A549 (cell line): Measurements from ENCODE around the gene EPS15. TPM values are rescaled to one million over a fixed set of nuclear protein-coding genes. Genes with fewer than 3 reads are reported as not detected.

Source experiments
- ATAC-seq, 2 experiments: fragments of 200-7000 bp in 1 of 2; fragments of >200 bp in 1 of 2; cut with Nextera tagmentation in 1 of 2; cut with Tn5 transposase in 1 of 2; 3 replicates each; pipeline versions ENCODE4 v1.8.0 to v1.9.1; 2018 to 2020; ENCODE audit warnings: mild to moderate bottlenecking in 1 of 2, moderate library complexity in 1 of 2
- CTCF ChIA-PET: fragments of 300-600 bp; sonication (Branson Sonifier 250); formaldehyde crosslinking; extraction: SDS; loops from one replicate; lab custom pipeline; 2021; ENCODE audit warnings: antibody characterized with exemption, inconsistent platforms; lab: Yijun Ruan, JAX
- POLR2A ChIA-PET: fragments of 350-600 bp; formaldehyde crosslinking; extraction: SDS; loops from one replicate; lab custom pipeline; 2021; ENCODE audit warnings: antibody characterized with exemption, inconsistent platforms; lab: Yijun Ruan, JAX
- DNase-seq, 2 experiments: peaks; one replicate each; pipeline versions ENCODE4 v3.0.0 to v3.0.0-alpha.2; 2011 to 2016; ENCODE audit warnings: low read depth in 1 of 2, low spot score in 1 of 2
- FAIRE-seq: peaks from 2 replicates; lab custom pipeline; 2011; peaks lifted over from hg19 to GRCh38; lab: Jason Lieb, UNC
- H3K27ac ChIP-seq, 2 experiments: fragments of >200 bp; sonication (Bioruptor Twin); formaldehyde crosslinking; 3 replicates each; pipeline ENCODE4 v1.5.1; 2016 to 2017
- H3K4me1 ChIP-seq: fragments of >200 bp; sonication (Bioruptor Twin); formaldehyde crosslinking; 3 replicates; pipeline ENCODE4 v1.6.1; 2016
- H3K4me2 ChIP-seq: fragments of >200 bp; sonication (Bioruptor Twin); formaldehyde crosslinking; 3 replicates; pipeline ENCODE4 v1.6.1; 2016
- H3K4me3 ChIP-seq: fragments of >200 bp; sonication (Bioruptor Twin); formaldehyde crosslinking; 3 replicates; pipeline ENCODE4 v1.5.1; 2016
- H3K9me3 ChIP-seq: fragments of >200 bp; sonication (Bioruptor Twin); formaldehyde crosslinking; 3 replicates; pipeline ENCODE4 v1.6.1; 2016
- BHLHE40 ChIP-seq: IDR thresholded peaks from 2 replicates; pipeline ENCODE4 v1.6.1; 2012; ENCODE audit warnings: low read depth, low read length, inconsistent platforms
- CBX2 ChIP-seq: fragments of 200-600 bp; sonication (generic); IDR thresholded peaks from 2 replicates; pipeline ENCODE4 v1.6.1; 2016; ENCODE audit warnings: low read depth, mild to moderate bottlenecking, borderline replicate concordance
- CEBPB ChIP-seq, 2 experiments: fragments of >200 bp in 1 of 2; sonication (Bioruptor Twin) in 1 of 2; formaldehyde crosslinking in 1 of 2; IDR thresholded peaks; 2 replicates each; pipeline ENCODE4 v1.6.1; 2012 to 2016
- ELK1 ChIP-seq: fragments of 150-350 bp; IDR thresholded peaks from 2 replicates; pipeline ENCODE4 v1.6.1; 2014; ENCODE audit warnings: low read depth, mild to moderate bottlenecking, low read length
- FOSL2 ChIP-seq, 2 experiments: fragments of 450-650 bp in 1 of 2; fragments of >200 bp in 1 of 2; sonication (Bioruptor Twin) in 1 of 2; formaldehyde crosslinking; IDR thresholded peaks; 2 replicates each; pipeline versions ENCODE4 v1.5.0 to v1.6.1; 2016 to 2020; ENCODE audit warnings: mild to moderate bottlenecking in 1 of 2, moderate library complexity in 1 of 2
- GATA3 ChIP-seq: IDR thresholded peaks from 2 replicates; pipeline ENCODE4 v1.6.1; 2012; ENCODE audit warnings: borderline replicate concordance
- HDAC2 ChIP-seq: fragments of 200-600 bp; sonication (generic); IDR thresholded peaks from 2 replicates; pipeline ENCODE4 v1.6.1; 2016
- HES2 ChIP-seq: fragments of >200 bp; sonication (Bioruptor Twin); formaldehyde crosslinking; IDR thresholded peaks from 2 replicates; pipeline ENCODE4 v1.6.1; 2016
- HMGXB4 ChIP-seq: fragments of 250-450 bp; sonication (Bioruptor Pico); IDR thresholded peaks from 2 replicates; pipeline ENCODE4 v1.5.0; 2021; ENCODE audit warnings: mild to moderate bottlenecking, moderate library complexity, borderline replicate concordance
- JUN ChIP-seq, 2 experiments: fragments of >200 bp; sonication (Bioruptor Twin); formaldehyde crosslinking; IDR thresholded peaks; 2 replicates in 1 of 2; 3 replicates in 1 of 2; pipeline ENCODE4 v1.6.1; 2016 to 2017
- JUNB ChIP-seq: fragments of >200 bp; sonication (Bioruptor Twin); formaldehyde crosslinking; IDR thresholded peaks from 2 replicates; pipeline ENCODE4 v1.6.1; 2016
- MYC ChIP-seq: IDR thresholded peaks from 2 replicates; pipeline ENCODE4 v1.6.1; 2012; ENCODE audit warnings: mild to moderate bottlenecking, inconsistent platforms, low read length, improper control_type of control experiment, borderline replicate concordance
- NFE2L2 ChIP-seq: fragments of 150-350 bp; conservative IDR thresholded peaks from 2 replicates; pipeline ENCODE4 v1.6.1; 2014; ENCODE audit warnings: low read length
- NPAS2 ChIP-seq: fragments of 250-450 bp; sonication (Bioruptor Pico); IDR thresholded peaks from 2 replicates; pipeline ENCODE4 v1.8.0; 2022; ENCODE audit warnings: mild to moderate bottlenecking, moderate library complexity, borderline replicate concordance
- PHF8 ChIP-seq: fragments of 200-600 bp; sonication (generic); IDR thresholded peaks from 2 replicates; pipeline ENCODE4 v1.6.1; 2016; ENCODE audit warnings: low read depth, mild to moderate bottlenecking, antibody characterized with exemption, moderate library complexity, borderline replicate concordance
- RAD21 ChIP-seq, 2 experiments: fragments of >200 bp in 1 of 2; sonication (Bioruptor Twin) in 1 of 2; formaldehyde crosslinking in 1 of 2; IDR thresholded peaks in 1 of 2; conservative IDR thresholded peaks in 1 of 2; 2 replicates in 1 of 2; 3 replicates in 1 of 2; pipeline ENCODE4 v1.6.1; 2012 to 2018; ENCODE audit warnings: inconsistent platforms in 1 of 2
- RFX5 ChIP-seq: fragments of 450-650 bp; IDR thresholded peaks from 2 replicates; pipeline ENCODE4 v1.7.1; 2014; ENCODE audit warnings: antibody characterized with exemption, mild to moderate bottlenecking, moderate library complexity
- ZNF302 ChIP-seq: fragments of 250-450 bp; sonication (Bioruptor Pico); IDR thresholded peaks from 2 replicates; pipeline ENCODE4 v1.9.0; 2021; ENCODE audit warnings: inconsistent platforms, mild to moderate bottlenecking, moderate library complexity
- WGBS: methylation state at CpG from one replicate; pipeline ENCODE4 v1.1.6; 2017; ENCODE audit errors: missing lambda C conversion rate; 5-methylcytosine and 5-hydroxymethylcytosine counted together
- polyA plus RNA-seq, 4 experiments: library from polyadenylated mRNA; depleted of rRNA in 3 of 4; stranded (reverse); fragments of >200 nt; fragmentation: RNase III in 1 of 4; extraction: RNeasy Plus Mini Kit Qiagen cat#74134 plus additional on column Dnase treatment in 1 of 4; gene quantifications; 2 replicates in 3 of 4; 3 replicates in 1 of 4; pipeline ENCODE4 v1.2.3, GENCODE V29; 2011 to 2017

Gene EPS15
- polyA plus RNA-seq, 2 of the 4 experiments (the other 2 are of a cell fraction), result 10.9 to 35.4 TPM

- ChIA-PET POLR2A (no interaction called here), CTCF (interaction anchor here (0.9 kb wide), 1 partner anchor 23 kb away, joined by 3 read pairs; no protein-coding TSS in a partner anchor)
- ATAC-seq (no peak), DNase-seq (no peak), FAIRE-seq (no peak)
- H3K27ac ChIP-seq, result no peak overlapping the region
- no peak overlapping the region for H3K4me2 ChIP-seq
- WGBS, result 90% methylated on average over 7 of the region's 7 CpGs
- H3K4me3 ChIP-seq, result no peak overlapping the region
- H3K4me1 ChIP-seq, result no peaks in the 10 kb centered on the region
- no peaks in the 10 kb centered on the region for H3K9me3 ChIP-seq
- no peak for TF ChIP-seq FOSL2 (IDR thresholded peaks at IDR 0.05)
- no peak for TF ChIP-seq FOSL2 (CRISPR knock-in tag; IDR thresholded peaks at IDR 0.05)
- TF ChIP-seq NPAS2, result no peak
- no peak for TF ChIP-seq HES2
These were observed 95.8 kb downstream of the EPS15 start for GRCh38 chr1:51423073-51423821.

- no peaks in the 10 kb centered on the region for H3K9me3 ChIP-seq
- ChIA-PET POLR2A (no interaction called here), CTCF (interaction anchor here (0.9 kb wide), 1 partner anchor 23 kb away, joined by 3 read pairs; no protein-coding TSS in a partner anchor)
- H3K4me1 ChIP-seq, result no peaks in the 10 kb centered on the region
- no peak overlapping the region; a peak in 1 of 6 replicates for H3K27ac ChIP-seq
- no peak for DNase-seq
- ATAC-seq, result no peak
- H3K4me2 ChIP-seq, result no peak overlapping the region
- TF ChIP-seq HMGXB4 (CRISPR knock-in tag), result no peak
- TF ChIP-seq FOSL2 (IDR thresholded peaks at IDR 0.05), result no peak
- TF ChIP-seq FOSL2 (CRISPR knock-in tag; IDR thresholded peaks at IDR 0.05), result no peak
- no peak for TF ChIP-seq BHLHE40
- H3K4me3 ChIP-seq, result no peak overlapping the region
- FAIRE-seq, result no peak
- WGBS, result 93% methylated on average over 8 of the region's 8 CpGs
These were observed 96.5 kb downstream of the EPS15 start for GRCh38 chr1:51422367-51423072.

- Histone ChIP-seq H3K4me2 (no peak overlapping the region), H3K4me1 (no peaks in the 10 kb centered on the region), H3K27ac (no peak overlapping the region; a peak in 1 of 6 replicates), H3K9me3 (no peaks in the 10 kb centered on the region), H3K4me3 (no peak overlapping the region)
- ChIA-PET POLR2A (interaction anchor here (0.5 kb wide), 1 partner anchor 93 kb away, joined by 3 read pairs; no protein-coding TSS in a partner anchor), CTCF (no interaction called here)
- DNase-seq, result peak; percentile 24 to 29
- no peak for FAIRE-seq
- no peak for TF ChIP-seq ELK1
- peak in 1 of 2 experiments; percentile 36; a peak in 1 of 4 replicates for TF ChIP-seq CEBPB (IDR thresholded peaks at IDR 0.05)
- TF ChIP-seq RFX5, result peak; percentile 98
- TF ChIP-seq, all 56 proteins: peak for 2
- ATAC-seq, result peak in 1 of 2 experiments; percentile 75; a peak in 4 of 6 replicates
These were observed 97.1 kb downstream of the EPS15 start for GRCh38 chr1:51421964-51422363.

- Histone ChIP-seq H3K4me1 (no peaks in the 10 kb centered on the region), H3K4me2 (no peak overlapping the region), H3K4me3 (no peak overlapping the region), H3K27ac (no peak overlapping the region), H3K9me3 (no peaks in the 10 kb centered on the region)
- FAIRE-seq (no peak), DNase-seq (no peak), ATAC-seq (no peak)
- 76% methylated on average over 2 of the region's 2 CpGs for WGBS
- POLR2A ChIA-PET, result no interaction called here
- CTCF ChIA-PET, result no interaction called here
- no peak for TF ChIP-seq PHF8
- no peak for TF ChIP-seq HDAC2
- no peak for TF ChIP-seq HES2
- TF ChIP-seq GATA3, result no peak
- no peak for TF ChIP-seq ELK1
- TF ChIP-seq JUN (IDR thresholded peaks at IDR 0.05), result no peak
- TF ChIP-seq NFE2L2, result no peak
- TF ChIP-seq RAD21 (conservative IDR thresholded peaks at IDR 0.05 in 1 of 2, IDR thresholded peaks at IDR 0.05 in 1 of 2), result no peak
- TF ChIP-seq CBX2, result no peak
- TF ChIP-seq MYC, result no peak
- no peak for TF ChIP-seq ZNF302 (CRISPR knock-in tag)
- TF ChIP-seq JUNB, result no peak
These were observed 98.0 kb downstream of the EPS15 start for GRCh38 chr1:51420867-51421627.
